ENCODE data around the gene PNRC2. TPM values are rescaled to one million over a fixed set of nuclear protein-coding genes. Genes with fewer than 3 reads are reported as not detected.

Gene PNRC2
- total RNA-seq, 1 donor from 2014 or later, result 365 TPM

DNA sequence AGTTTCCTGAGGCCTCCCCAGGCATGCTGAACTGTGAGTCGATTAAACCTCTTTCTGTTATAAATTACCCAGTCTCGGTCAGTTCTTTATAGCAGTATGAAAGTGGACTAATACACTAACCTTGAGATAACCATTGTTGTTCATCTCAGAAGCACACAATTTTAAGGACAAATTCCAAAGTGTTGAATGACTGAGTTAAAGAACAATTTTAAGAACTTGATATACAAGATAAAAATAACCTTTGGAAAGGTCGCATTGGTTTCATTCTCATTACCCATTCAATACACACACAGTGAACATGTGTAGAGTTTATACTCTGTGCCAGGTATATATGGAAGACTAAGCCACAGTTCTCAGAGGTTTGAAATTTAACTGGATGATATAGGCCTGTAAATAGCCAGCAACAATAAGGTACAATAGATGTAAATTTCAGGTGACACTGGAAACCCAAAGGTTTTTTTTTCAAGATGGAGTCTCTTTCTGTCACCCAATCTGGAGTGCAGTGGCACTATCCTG, 39.6 kb downstream of the PNRC2 start:
- no peak overlapping the region for H3K27ac ChIP-seq
- TF ChIP-seq, protein P1, sequence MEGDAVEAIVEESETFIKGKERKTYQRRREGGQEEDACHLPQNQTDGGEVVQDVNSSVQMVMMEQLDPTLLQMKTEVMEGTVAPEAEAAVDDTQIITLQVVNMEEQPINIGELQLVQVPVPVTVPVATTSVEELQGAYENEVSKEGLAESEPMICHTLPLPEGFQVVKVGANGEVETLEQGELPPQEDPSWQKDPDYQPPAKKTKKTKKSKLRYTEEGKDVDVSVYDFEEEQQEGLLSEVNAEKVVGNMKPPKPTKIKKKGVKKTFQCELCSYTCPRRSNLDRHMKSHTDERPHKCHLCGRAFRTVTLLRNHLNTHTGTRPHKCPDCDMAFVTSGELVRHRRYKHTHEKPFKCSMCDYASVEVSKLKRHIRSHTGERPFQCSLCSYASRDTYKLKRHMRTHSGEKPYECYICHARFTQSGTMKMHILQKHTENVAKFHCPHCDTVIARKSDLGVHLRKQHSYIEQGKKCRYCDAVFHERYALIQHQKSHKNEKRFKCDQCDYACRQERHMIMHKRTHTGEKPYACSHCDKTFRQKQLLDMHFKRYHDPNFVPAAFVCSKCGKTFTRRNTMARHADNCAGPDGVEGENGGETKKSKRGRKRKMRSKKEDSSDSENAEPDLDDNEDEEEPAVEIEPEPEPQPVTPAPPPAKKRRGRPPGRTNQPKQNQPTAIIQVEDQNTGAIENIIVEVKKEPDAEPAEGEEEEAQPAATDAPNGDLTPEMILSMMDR (IDR thresholded peaks at IDR 0.05), result no peak
- TF ChIP-seq EZH2phosphoT487 (IDR thresholded peaks at IDR 0.05) (no peak), EZH2 (IDR thresholded peaks at IDR 0.05) (no peak)
- no peak for DNase-seq (ENCODE audit: low spot score)
- H3K36me3 Mint-ChIP-seq, result peaks cover 3% of the 10 kb centered on the region
- peaks cover 13% of the 10 kb centered on the region for H3K4me1 ChIP-seq
- H3K9me3 ChIP-seq (ENCODE audit: low read depth), result no peaks in the 10 kb centered on the region
- H3K9ac ChIP-seq, result no peak overlapping the region
- H3K27me3 ChIP-seq, result no peaks in the 10 kb centered on the region
- peaks cover 14% of the 10 kb centered on the region for H3K4me1 Mint-ChIP-seq
- H3K27ac Mint-ChIP-seq, result no peak overlapping the region
- H3K9me3 Mint-ChIP-seq, result peaks cover 5% of the 10 kb centered on the region
- H3K79me2 ChIP-seq (ENCODE audit: low read depth), result no peaks in the 10 kb centered on the region
- peaks cover 12% of the 10 kb centered on the region for H3K27me3 Mint-ChIP-seq (ENCODE audit: insufficient read depth, low read depth)
- no peak overlapping the region for H3K4me3 ChIP-seq
- no peaks in the 10 kb centered on the region for H4K20me1 ChIP-seq (ENCODE audit: low read depth)
- peaks cover 11% of the 10 kb centered on the region for H3F3A ChIP-seq (ENCODE audit: low read depth)
- H3K4me3 Mint-ChIP-seq, result no peak overlapping the region
- no peak overlapping the region for H2AFZ ChIP-seq (replicated peaks)
- H3K36me3 ChIP-seq, result no peaks in the 10 kb centered on the region
- H3K4me2 ChIP-seq, result no peak overlapping the region

DNA sequence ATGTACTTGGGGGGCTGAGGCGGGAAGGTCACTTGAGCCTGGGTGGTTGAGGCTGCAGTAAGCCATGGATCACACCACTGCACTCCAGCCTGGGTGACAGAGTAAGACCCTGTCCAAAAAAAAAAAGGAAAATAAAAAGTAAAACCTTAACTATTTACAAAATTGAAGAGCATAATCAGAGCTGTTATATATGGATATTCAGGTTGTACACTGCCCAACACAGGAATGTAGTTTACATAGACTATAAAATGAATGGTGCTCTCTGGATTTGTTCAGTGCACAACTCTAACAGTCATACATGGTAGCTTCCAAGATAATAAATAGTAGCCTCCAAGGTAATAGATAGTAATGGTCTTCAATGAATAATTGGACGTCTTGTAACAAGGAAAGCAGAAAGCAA, 43.1 kb downstream of the PNRC2 start:
- Histone ChIP-seq H3K27me3 (no peaks in the 10 kb centered on the region), H3K4me1 (peaks cover 13% of the 10 kb centered on the region), H3K79me2 (ENCODE audit: low read depth) (no peaks in the 10 kb centered on the region), H3K4me2 (no peak overlapping the region), H3K36me3 (no peaks in the 10 kb centered on the region), H3K4me3 (no peak overlapping the region), H2AFZ (replicated peaks) (peak overlapping the region; percentile 46), H3K9ac (no peak overlapping the region), H3K27ac (no peak overlapping the region), H4K20me1 (ENCODE audit: low read depth) (no peaks in the 10 kb centered on the region), H3K9me3 (ENCODE audit: low read depth) (no peaks in the 10 kb centered on the region), H3F3A (ENCODE audit: low read depth) (peaks cover 13% of the 10 kb centered on the region)
- Mint-ChIP-seq H3K4me1 (peaks cover 13% of the 10 kb centered on the region), H3K27ac (no peak overlapping the region), H3K27me3 (ENCODE audit: insufficient read depth, low read depth) (peaks cover 14% of the 10 kb centered on the region), H3K36me3 (peaks cover 2% of the 10 kb centered on the region), H3K9me3 (peaks cover 3% of the 10 kb centered on the region), H3K4me3 (no peak overlapping the region)
- TF ChIP-seq EZH2phosphoT487 (IDR thresholded peaks at IDR 0.05), result no peak
- TF ChIP-seq, protein P1 (IDR thresholded peaks at IDR 0.05), result no peak
- TF ChIP-seq EZH2 (IDR thresholded peaks at IDR 0.05), result no peak
- no peak for DNase-seq (ENCODE audit: low spot score)

DNA sequence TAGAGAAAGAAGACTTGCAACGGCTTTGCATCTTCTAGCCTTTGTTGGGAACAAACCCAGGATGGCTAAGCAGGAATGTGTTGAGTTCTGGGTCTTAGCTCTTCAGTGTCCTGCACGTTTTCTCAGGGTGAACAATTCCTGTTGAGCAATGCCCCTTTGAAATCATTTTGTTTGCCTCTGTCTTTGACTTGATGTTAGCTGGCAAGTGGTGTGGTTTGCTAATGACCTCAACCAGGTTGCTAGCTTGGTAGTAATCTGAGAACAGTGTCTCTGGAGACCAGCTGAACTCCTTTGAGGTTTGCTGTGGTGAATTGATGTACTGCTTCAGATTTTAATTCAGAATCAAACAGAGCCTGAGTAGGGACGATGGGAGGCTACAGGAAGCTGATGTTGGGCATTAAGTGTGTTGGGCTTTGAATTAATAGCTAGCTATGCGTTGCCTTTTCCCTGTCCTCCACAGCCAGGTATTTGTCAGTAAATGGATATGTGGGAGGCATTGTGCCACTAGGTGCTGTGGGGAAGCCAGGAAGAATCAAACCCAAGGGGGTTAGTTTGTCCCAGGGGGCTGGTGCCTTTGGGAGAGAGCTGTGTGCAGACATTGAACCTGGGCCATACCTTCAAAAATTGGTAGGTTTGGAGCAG, 43.8 kb downstream of the PNRC2 start:
- H3K9me3 ChIP-seq (ENCODE audit: low read depth), result no peaks in the 10 kb centered on the region
- H3F3A ChIP-seq (ENCODE audit: low read depth), result peaks cover 13% of the 10 kb centered on the region
- H3K4me2 ChIP-seq, result peak overlapping the region; percentile 25
- Mint-ChIP-seq H3K9me3 (peaks cover 3% of the 10 kb centered on the region), H3K27me3 (ENCODE audit: insufficient read depth, low read depth) (peaks cover 13% of the 10 kb centered on the region), H3K27ac (no peak overlapping the region), H3K4me1 (peaks cover 9% of the 10 kb centered on the region), H3K4me3 (no peak overlapping the region), H3K36me3 (peaks cover 2% of the 10 kb centered on the region)
- H3K9ac ChIP-seq, result no peak overlapping the region
- H3K27ac ChIP-seq, result no peak overlapping the region
- no peaks in the 10 kb centered on the region for H3K27me3 ChIP-seq
- no peaks in the 10 kb centered on the region for H4K20me1 ChIP-seq (ENCODE audit: low read depth)
- peak; percentile 47 for DNase-seq (ENCODE audit: low spot score)
- no peak overlapping the region for H3K4me3 ChIP-seq
- no peaks in the 10 kb centered on the region for H3K36me3 ChIP-seq
- H3K79me2 ChIP-seq (ENCODE audit: low read depth), result no peaks in the 10 kb centered on the region
- H3K4me1 ChIP-seq, result peaks cover 13% of the 10 kb centered on the region
- H2AFZ ChIP-seq (replicated peaks), result peak overlapping the region; percentile 46
- TF ChIP-seq EZH2 (IDR thresholded peaks at IDR 0.05), result no peak
- TF ChIP-seq EZH2phosphoT487 (IDR thresholded peaks at IDR 0.05), result no peak
- TF ChIP-seq, protein P1 (IDR thresholded peaks at IDR 0.05), result no peak
